Retinal pigment epithelial cell (primary cell): ENCODE data around the gene MMP2.

Source experiments
- DNase-seq: peaks from one replicate; pipeline ENCODE4 v3.0.0-alpha.2; 2010; ENCODE audit warnings: low read depth
- H3K4me3 ChIP-seq: 2 replicates; pipeline ENCODE4 v1.5.1; 2011; ENCODE audit warnings: mild to moderate bottlenecking, low read length, control low read depth, moderate library complexity
- TF ChIP-seq, protein P1 (sequence below): conservative IDR thresholded peaks from 2 replicates; pipeline ENCODE4 v1.5.1; 2011; ENCODE audit warnings: low read depth, low read length, control low read depth, inconsistent platforms

MMP2 gene

DNA sequence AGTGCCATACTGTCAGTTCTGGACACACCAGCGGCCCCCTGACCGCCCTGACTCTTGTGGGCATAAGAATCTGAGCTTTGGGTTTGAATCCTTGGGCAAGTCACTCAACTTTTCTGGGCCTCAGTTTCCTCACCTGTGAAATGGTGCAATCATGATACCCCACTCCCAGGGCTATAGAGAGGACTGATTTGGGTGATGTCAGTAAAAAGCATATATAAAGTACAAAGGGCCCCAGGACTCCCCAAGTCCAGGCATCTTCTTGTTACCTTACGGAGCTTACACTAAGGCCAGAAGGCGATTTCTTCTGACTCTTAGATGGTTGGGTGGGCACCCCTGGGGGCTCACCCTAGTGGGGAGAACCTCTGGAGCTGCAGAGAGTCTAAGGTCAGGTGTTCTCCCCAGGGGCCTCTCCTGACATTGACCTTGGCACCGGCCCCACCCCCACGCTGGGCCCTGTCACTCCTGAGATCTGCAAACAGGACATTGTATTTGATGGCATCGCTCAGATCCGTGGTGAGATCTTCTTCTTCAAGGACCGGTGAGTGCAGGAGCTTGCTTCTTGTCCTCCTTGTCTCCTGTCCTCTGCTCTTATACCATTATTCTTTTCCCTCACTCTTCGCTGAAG lies 13.9 kb downstream of the MMP2 start:
- TF ChIP-seq, protein P1, sequence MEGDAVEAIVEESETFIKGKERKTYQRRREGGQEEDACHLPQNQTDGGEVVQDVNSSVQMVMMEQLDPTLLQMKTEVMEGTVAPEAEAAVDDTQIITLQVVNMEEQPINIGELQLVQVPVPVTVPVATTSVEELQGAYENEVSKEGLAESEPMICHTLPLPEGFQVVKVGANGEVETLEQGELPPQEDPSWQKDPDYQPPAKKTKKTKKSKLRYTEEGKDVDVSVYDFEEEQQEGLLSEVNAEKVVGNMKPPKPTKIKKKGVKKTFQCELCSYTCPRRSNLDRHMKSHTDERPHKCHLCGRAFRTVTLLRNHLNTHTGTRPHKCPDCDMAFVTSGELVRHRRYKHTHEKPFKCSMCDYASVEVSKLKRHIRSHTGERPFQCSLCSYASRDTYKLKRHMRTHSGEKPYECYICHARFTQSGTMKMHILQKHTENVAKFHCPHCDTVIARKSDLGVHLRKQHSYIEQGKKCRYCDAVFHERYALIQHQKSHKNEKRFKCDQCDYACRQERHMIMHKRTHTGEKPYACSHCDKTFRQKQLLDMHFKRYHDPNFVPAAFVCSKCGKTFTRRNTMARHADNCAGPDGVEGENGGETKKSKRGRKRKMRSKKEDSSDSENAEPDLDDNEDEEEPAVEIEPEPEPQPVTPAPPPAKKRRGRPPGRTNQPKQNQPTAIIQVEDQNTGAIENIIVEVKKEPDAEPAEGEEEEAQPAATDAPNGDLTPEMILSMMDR = no peak
- no peak overlapping the region for H3K4me3 ChIP-seq
- no peak for DNase-seq

DNA sequence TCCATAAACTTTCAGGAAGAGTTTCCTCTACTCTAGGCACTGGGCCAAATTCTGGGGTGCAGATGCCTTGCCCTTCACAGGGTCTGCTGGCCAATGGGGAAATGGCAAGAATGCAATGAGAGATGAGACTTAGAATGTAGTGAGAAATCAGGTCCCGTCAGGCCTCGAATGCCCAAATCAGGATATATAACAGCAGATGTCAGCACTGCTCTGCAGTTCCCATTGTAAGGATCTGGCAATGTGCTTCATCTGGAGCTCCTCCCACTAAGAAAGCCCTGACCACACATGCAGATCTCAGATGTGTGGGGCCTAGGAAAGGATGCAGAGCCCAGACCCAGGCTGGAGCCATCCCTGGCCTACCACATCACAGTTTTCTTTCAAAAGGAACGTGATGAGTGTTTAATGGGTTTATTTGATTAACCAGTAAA lies 16.0 kb downstream of the MMP2 start:
- DNase-seq = no peak
- TF ChIP-seq, protein P1 = peak; percentile 43
- no peak overlapping the region for H3K4me3 ChIP-seq

DNA sequence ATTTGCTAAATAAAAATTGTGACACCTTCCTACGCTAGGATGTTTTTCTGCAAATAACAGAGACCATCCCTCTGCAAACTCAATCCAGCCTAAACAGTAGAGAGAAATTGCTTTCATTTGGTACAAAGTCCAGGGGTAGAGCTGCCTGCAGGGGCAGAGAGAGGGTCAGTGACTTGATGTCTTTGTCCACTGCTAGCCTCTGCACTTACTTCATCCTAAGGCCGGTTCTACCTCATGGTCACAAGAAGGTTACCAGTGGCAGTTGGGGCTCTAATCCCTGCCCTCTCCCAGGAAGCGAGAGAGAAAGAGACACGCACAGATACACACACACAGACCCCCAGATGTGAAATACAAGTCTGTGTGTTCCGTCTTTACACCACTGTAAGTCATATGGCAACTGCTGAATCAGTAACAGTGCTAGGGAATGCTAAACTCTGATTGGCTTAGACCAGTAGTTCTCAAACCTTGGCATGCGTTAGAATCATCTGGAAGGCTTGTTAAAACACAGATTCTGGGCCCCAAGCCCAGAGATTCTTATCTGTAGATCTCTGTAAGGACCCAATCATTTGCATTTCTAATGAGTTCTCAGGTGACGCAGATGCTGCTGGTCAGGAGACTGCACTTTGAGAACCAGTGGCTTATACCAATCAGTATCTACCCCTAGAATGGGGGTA lies 16.8 kb downstream of the MMP2 start:
- no peak overlapping the region for H3K4me3 ChIP-seq
- TF ChIP-seq, protein P1 = no peak
- no peak for DNase-seq

DNA sequence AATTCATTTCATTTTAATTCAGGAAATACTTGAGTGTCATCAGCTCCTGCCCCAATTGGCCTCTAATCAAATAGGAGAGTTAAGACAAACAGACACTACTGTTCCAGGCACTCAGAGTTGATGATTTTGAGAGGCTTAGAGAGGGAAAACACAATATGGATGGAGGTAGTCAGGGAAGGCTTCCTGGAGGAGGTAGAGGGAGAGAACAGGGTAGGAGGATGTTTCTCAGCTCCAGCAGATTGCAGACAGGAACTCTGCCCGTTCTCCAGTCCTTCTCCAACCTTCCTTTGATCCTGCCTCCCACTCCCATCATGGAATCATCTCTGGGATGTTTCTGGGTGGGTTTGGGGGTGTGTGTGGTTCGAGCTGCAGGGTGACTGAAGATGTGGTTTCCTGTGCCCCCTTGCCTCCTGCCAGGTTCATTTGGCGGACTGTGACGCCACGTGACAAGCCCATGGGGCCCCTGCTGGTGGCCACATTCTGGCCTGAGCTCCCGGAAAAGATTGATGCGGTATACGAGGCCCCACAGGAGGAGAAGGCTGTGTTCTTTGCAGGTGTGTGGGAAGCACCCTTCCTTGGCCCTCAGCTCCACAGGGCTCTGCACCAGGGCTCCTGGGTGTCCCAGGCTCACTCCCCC lies 17.6 kb downstream of the MMP2 start:
- no peak for DNase-seq
- TF ChIP-seq, protein P1 = no peak

DNA sequence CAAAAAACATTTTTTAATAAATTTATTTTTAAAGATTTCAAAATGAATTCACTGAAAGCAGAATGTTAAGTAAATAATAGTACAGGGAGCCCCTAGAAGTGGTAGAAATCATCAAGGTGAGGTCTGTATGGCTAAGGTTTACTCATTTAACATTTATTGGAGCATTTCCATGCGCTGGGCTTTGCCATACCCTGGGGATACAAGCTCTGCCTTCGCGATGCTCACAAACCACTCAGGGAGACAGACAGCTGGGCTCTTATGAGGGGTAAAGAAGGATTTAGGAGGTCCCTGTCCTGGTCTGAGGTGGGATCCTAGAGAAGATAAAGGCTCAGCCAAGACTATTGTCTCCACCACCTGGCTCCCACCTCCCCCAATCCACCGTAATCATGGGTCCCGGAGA lies 18.6 kb downstream of the MMP2 start:
- TF ChIP-seq, protein P1 = no peak
- no peak for DNase-seq
- no peak overlapping the region for H3K4me3 ChIP-seq

More for the DNA sequence above, 17.6 kb downstream of the MMP2 start:
- H3K4me3 ChIP-seq = no peak overlapping the region

DNA sequence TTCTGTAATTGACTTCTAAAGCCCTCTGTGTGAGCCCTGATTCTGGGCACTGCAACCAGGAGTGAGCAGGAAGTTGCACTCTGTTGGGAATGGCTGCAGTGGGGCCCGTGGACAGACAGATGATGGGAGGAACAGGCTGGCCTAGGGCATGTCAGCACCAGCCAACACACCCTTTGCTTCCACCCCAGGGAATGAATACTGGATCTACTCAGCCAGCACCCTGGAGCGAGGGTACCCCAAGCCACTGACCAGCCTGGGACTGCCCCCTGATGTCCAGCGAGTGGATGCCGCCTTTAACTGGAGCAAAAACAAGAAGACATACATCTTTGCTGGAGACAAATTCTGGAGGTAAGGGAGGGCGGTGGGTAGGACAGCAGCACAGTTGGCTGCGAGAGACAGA lies 19.1 kb downstream of the MMP2 start:
- no peak for DNase-seq
- TF ChIP-seq, protein P1 = no peak
- H3K4me3 ChIP-seq = no peak overlapping the region
